NAMALWA (cell line): ENCODE data around the gene RNF213.
"Not testable (repeated sequence)": the region's sequence is repeated elsewhere in the genome, so short reads cannot be mapped to it uniquely, and the experiment has no call there.

Experiments
- DNase-seq: peaks from one replicate; pipeline ENCODE4 v3.0.0-alpha.2; 2015; ENCODE audit warnings: low spot score

Gene RNF213

DNA sequence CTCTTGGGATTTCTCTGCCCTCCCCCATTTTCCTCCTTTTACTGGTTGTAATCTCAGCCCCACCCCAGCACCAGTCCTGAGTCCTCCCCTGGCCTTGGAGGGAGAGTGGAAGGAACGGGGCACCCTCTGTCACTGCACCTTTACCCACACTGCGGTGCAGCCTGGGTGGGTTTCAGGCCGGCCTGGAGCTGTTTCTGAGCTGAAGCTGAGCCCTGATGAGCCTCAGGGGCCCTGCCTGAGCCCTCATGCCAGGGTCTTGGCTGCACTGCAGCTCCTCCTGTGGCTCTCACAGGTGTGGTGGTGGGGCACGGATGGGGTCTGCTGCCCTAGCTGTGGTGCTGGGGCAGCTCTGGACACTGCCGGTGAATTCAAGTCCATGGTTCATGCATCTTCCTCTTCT lies 34.5 kb downstream of the RNF213 start:
- DNase-seq, result no peak

DNA sequence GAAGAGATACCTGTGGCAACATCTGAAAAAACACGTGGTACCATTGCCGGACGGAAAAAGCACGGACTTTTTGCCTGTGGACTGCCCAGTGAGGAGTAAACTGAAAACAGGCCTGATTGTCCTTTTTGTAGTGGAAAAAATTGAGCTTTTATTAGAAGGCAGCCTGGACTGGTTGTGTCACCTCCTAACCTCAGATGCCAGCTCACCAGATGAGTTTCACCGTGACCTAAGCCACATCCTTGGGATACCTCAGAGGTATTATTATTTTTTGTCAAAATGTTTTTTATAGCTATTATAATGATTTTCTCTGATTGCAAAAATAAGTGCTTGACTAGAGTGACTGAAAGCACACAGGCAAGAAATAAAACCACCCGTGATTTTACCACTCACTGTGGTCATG lies 34.9 kb downstream of the RNF213 start:
- DNase-seq, result no peak

DNA sequence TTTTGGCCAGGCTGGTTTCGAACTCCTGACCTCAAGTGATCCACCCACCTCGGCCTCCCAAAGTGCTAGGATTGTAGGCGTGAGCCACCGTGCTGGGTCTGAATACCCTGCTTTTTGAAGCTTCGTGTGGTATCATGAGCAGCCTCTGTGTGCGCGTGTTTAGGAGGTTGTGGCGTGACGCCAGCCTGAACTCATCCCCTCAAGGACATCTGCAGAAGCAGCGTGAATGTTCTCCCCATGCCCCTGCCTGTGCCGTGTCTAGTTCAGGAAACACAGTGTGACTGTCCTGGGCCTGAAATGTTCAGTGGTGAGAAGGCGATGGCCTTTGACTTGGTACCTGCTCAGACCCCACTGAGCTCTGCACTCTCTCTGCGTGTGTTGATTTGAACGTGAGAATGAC lies 35.6 kb downstream of the RNF213 start:
- no peak for DNase-seq

DNA sequence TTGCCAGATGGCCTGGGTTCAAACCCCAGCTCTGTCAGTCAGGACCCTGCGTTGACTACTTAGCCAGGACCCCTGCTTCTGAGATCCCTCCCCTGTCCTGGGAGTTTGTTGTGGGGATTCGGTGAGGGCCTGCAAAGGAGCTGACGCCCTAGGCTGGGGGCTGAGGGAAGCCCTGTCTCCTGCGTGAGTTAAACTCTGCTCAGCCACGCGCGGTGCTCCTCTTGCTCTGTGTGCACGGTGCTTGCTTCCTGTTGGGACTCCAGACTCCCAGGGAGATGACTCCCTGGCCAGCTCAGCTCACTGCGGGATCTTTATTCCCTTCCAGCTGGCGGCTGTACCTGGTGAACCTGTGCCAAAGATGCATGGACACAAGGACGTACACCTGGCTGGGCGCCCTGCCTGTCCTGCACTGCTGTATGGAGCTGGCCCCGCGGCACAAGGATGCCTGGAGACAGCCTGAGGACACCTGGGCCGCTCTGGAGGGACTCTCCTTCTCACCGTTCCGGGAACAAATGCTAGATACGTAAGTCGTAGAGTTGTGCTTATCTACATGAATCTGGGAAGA lies 37.4 kb downstream of the RNF213 start:
- no peak for DNase-seq

DNA sequence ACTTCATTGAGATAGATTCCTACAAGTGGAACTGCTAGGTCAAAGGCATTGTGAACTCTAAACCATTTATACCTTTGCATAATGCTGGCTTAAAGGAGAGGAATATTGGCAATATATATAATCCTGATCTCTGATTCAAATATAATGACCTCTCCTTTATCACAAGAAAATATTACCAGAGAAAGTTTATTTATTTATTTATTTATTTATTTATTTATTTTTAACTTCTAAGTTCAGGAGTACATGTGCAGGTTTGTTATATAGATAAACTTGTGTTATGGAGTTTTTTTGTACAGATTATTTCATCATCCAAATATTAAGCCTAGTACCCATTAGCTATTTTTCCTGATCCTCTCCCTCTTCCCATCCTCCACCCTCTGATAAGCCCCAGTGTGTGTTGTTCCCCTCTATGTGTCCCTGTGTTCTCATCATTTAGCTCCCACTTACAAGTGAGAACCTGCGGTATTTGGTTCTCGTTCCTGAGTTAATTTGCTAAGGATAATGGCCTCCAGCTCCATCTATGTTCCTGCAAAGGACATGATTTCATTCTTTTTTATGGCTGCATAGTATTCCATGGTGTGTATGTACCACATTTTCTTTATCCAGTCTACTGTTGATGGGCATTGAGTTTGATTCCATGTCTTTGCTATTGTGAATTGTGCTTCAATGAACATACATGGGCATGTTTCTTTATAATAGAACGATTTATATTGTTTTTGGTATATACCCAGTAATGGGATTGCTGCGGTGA lies 38.9 kb downstream of the RNF213 start:
- not testable (repeated sequence) for DNase-seq

DNA sequence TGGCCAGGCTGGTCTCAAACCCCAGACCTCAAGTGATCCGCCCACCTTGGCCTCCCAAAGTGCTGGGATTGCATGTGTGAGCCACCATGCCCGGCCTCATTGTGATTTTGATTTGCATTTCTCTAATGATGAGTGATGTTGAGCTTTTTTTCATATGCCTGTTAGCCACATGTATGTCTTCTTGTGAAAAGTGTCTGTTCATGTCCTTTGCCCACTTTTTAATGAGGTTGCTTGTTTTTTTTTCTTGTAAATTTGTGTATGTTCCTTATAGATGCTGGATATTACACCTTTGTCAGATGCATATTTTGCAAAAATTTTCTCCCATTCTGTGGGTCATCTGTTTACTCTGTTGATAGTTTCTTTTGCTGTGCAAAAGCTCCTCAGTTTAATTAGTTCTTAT lies 40.1 kb downstream of the RNF213 start:
- DNase-seq, result not testable (repeated sequence)

DNA sequence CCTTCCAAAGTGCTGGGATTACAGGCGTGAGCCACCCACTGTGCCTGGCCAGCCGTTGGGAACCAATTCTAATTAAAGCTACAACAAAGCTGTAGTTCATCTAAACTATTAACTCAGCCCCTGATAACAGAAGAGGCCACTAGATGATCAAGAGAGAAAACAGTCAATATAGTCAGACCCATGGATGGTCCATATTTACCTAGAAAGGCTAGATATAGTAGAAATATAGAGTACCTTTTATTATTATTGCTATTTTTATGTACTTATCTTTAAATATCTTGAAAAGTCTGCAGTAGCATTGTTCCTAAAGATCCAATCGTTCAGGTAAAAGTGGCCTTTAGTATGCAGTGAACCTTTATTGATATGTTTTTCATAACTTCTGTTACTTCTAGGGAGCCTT lies 43.2 kb downstream of the RNF213 start:
- no peak for DNase-seq

DNA sequence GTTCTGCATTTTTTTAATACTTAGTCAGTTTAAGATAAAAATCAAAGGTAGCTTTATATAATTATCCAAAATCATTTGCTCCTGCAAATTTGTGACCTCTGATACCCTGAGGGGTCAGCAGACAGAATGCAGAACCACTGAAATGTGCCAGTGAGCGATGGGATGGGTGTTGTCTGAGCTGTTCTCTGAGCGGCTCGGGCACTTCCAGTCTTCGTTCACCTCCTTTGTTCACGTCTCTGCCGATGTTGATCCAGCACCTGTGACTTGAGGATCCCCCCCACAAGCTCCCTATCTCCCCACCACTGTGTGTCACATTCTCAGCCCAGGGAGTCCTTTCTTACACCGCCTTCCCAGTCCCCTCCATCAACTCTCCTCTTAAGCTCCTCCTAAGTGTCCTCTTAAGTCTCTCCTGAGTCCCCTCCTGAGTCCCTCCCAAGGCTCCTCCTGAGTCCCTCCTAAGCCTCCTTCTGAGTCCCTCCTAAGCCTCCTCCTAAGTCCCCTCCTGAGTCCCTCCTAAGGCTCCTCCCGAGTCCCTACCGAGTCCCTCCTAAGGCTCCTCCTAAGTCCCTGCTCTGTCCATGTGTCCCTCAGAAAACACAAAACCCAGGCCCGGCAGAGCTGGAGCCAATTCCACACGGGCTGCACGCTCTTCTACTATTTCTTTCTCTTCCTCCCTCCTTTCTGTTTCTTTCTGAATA lies 47.5 kb downstream of the RNF213 start:
- no peak for DNase-seq

DNA sequence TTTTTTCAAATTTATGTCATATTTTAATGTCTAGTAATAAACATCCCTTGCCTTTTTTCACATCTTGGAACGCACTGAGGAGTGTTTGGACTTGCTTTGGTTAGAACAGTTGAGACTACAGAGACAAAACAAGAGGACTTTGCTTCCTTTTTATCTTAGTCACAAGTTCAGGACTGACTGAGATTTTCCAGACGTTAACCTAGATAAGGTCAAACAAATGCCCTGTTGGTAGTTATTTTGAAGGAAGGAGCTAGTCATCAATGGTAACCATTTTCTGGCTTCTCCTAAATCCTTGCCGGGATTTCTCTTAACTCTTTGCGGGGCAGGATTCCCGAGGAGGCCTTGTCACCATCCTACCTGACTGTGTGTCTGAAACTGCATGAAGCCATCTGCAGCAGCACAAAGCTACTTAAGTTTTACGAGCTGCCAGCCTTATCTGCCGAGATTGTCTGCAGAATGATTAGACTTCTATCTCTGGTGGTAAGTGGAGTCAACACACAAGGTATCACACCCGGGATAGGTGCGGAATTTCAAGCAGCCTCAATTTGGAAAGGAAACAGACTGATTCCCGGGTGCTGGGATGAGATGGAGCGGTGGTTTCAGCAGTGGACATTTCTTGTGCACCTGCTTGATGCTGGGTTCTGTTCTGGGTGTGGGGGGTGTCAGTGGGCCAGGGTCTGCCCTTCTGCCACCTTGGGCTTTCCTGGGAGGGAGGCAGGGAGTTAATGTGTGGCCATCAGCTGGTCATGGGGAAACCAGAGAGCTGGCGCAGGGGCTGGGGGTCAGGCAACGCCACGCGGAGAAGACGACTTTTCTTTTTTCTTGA lies 48.3 kb downstream of the RNF213 start:
- no peak for DNase-seq

DNA sequence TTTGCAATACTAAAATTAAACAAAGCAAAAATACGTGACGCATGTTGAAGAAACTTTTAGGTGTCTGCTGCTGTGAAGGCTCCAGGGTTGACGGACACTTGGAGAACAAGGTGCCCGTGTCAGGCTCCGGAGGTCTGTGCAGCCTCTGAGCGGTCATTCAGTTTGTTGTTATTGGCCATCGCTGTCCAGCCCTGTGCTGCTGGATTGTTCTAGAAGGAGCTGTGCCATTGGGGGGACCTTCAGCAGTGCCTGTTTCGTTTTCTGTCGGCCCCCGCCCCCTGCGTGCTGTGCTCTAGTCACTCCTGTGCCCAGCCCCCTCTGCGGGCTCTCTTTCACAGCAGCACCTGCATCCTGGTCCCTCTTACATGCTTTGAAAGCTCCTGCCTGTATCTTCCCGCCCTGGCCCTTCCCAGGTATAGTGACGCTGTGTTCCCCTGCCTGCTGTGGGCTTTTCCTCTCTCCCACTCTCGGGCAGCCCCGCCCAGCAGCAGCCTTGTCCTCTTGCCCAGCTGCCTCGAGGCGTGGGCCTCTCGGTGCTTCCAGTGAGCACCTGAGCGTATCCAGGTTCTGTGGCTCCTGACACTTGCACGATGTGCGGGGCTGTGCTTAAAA lies 50.7 kb downstream of the RNF213 start:
- no peak for DNase-seq

DNA sequence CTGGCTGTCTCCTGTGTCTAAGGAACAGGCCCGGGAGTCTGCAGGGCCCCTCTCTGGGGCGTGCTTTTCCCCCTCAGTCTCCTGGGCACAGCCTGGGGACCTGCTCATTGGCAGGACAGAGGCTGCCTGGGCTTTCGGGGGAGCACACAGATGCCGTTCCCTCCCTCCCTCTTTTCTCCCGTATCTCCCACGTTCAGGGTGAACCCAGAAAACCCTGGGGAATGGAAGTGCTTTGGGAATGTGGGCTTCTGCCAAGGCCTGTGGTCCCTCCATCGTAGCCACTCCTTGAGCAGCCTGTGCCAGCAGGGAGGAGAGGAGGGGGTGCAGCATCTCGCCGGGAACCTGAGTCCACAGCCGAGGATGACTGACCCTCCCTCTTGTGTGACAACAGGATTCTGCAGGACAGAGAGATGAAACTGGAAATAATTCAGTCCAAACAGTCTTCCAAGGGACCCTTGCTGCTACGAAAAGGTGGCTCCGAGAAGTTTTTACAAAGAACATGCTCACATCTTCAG lies 52.0 kb downstream of the RNF213 start:
- no peak for DNase-seq

DNA sequence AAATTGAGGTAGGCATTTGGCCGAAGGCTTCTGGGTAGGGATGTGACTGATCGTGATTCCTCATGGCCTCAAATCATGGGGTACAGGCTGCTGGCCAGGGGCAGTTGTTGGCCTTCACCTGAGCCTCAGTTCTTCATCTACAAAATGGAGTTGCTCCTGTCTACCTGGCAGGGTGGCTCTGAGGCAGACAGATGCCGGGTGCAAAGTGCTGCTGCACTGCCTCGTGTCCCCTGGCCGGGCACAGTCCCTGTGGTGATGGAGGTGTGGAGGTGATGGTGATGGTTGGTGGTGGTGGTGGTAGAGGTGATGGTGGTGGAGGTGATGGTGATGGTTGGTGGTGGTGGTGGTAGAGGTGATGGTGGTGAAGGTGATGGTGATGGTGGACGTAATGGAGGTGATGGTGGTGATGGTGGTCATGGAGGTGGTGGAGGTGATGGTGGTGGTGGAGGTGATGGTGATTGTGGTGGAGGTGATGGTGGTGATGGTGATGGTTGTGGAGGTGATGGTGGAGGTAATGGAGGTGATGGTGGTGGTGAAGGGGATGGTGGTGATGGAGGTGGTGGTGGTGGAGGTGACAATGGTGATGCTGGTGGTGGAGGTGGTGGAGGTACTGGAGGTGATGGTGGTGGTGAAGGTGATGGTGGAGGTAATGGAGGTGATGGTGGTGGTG lies 52.6 kb downstream of the RNF213 start:
- DNase-seq, result no peak

DNA sequence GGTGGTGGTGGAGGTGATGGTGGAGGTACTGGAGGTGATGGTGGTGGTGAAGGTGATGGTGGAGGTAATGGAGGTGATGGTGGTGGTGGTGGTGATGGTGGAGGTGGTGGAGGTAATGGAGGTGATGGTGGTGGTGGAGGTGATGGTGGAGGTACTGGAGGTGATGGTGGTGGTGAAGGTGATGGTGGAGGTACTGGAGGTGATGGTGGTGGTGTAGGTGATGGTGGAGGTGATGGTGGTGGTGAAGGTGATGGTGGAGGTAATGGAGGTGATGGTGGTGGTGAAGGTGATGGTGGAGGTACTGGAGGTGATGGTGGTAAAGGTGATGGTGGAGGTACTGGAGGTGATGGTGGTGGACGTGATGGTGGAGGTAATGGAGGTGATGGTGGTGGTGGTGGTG lies 53.3 kb downstream of the RNF213 start:
- not testable (repeated sequence) for DNase-seq

DNA sequence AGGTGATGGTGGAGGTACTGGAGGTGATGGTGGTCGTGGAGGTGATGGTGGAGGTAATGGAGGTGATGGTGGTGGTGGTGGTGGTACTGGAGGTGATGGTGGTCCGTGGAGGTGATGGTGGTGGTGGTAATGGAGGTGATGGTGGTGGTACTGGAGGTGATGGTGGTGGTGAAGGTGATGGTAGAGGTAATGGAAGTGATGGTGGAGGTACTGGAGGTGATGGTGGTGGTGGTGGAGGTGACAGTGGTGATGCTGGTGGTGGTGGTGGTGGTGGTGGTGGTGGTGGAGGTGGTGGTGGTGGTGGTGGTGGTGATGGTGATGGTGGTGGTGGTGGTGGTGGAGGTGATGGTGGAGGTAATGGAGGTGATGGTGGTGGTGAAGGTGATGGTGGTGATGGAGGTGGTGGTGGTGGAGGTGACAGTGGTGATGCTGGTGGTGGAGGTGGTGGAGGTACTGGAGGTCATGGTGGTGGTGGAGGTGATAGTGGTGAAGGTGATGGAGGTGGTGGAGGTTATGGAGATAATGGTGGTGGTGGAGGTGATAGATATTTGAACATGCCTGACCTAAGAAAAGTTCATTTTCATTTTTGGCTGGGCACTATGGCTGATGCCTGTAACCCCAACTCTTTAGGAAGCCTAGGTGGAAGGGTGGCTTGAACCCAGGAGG lies 55.0 kb downstream of the RNF213 start:
- DNase-seq, result no peak

DNA sequence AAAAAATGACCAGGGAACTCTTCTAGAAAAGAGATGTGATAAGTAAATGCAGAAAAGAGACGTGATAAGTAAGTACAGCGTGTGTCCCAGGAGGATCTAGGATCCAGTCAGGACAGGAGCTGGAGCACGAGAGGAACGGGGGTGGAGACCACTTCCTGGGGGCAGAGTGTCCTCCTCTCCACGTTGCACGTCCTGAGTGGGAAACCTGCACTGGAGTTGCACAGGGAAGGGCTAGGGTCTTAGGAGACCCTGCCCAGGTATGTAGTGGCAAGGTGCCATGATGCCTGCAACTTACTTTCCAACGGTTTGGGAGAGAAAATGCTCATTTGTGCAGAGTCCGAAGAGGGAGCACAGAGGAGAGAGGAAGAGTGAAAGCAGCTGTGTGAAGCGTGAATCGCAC lies 55.8 kb downstream of the RNF213 start:
- no peak for DNase-seq

DNA sequence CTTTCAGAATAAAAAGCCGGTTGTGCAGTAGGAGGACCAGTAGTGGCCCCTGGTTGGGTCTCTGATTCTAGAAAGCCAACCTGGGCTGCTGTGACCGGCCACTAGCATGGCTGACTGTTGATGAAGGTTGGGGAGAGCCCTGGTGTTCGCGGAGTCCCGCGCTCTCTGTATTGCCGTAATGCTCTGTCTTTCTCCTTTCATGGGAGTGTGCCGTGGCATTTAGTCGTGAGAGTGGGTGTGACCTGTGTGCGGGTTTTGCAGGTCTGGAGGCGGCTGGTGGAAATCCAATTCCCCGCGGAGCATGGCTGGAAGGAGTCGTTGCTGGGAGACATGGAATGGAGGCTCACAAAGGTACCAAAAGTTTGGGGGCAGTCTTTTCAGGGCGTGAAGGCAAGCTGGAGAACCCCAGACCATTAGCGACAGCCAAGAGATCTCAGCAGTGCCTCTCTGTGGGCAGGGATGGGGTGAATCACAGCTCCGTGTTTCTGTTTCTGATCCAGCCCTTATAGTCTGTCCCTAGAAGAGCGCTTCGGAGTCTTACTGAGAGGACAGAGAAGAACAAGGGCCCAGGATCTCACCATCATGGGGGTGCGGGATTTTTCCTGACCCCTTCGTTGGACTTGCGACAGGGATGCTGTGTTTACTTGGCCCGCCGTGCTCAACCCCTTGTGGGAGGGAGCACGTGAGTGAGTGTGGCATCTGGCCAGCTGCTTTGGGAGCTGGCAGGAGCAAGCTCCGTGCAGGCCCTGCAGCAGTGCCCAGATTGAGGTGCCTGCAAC lies 56.5 kb downstream of the RNF213 start:
- DNase-seq, result no peak

DNA sequence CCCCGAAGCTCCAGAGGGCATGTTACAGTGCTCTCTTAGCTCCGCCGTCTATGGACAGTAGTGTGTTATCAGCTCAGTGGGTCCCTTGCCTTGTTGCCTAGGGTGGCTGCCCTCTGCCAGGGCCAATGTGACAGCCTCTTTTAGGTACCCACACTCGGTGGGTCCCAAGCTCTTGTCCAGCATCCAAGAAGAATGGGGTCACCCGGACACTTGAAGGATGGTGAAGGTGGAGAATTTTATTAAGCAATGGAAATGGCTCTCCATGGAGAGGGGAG lies 57.0 kb downstream of the RNF213 start:
- no peak for DNase-seq

DNA sequence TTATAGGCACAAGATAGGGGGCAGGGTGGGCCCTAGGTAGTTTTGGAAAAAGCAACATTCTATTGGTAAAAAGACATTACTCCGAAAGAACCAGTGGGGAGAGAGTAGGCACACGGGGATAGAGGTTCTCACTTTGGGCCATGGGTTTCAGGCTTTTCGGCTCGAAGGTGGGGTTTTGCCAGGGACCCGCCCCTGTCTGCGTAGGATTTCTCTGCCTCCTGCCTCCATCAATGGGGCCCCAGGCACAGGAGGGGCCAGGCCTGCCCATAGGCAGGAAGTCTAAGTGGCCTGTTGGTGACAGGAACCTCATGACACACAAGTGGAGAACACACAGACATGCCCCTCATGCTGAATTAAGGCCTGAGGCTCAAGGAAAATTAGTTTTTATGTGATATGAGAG lies 57.5 kb downstream of the RNF213 start:
- no peak for DNase-seq

DNA sequence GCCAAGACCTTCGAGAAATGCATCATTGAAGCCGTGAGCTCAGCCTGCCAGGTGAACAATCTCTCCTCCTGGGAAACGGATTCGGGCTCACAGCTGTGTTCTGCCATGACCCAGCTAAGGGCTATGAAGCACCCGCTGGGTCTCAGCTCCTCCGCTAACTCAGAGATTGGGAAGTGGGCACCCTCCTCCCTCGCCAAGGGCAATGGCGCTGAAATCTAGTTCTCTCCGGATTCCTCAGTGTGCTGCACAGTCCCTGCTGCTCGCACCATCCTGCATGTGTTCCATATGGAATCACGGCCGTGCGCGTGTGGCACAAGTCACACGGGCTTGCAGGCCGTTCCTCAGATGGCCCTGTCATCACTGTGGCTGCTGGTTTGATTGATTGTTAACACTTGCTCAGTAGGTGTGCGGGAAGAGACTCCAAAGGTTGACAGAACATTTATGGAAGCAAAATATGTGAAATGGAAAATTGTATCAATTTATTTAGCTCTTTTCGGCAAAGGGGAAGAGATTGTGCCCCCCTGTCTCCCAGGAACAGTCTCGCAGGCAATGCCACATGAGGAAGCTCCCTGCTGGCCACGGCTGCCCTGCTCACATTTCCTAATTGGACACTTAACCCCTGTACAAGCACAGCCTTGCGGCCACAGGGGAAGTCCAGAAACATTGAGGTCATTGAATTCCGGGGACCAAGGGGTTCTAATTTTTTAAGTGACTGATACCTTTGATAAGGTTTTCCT lies 58.8 kb downstream of the RNF213 start:
- no peak for DNase-seq

DNA sequence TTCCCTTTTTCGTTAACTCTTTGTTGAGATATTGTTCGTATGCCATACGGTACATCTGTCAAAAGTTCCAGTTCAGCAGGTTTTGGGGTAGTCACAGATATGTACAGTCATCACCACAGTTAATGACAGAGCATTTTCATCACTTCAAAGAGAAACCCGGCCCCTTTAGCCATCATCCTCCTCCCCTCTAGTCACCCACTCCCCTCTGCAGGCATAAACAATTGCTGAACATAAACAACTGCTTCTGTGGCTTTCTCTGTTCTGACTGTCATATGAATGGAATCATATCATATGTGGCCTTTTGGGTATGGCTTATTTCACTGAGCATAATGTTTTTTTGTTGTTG lies 59.3 kb downstream of the RNF213 start:
- DNase-seq, result no peak
